Measurements from ENCODE around the gene PDYN.

DNA sequence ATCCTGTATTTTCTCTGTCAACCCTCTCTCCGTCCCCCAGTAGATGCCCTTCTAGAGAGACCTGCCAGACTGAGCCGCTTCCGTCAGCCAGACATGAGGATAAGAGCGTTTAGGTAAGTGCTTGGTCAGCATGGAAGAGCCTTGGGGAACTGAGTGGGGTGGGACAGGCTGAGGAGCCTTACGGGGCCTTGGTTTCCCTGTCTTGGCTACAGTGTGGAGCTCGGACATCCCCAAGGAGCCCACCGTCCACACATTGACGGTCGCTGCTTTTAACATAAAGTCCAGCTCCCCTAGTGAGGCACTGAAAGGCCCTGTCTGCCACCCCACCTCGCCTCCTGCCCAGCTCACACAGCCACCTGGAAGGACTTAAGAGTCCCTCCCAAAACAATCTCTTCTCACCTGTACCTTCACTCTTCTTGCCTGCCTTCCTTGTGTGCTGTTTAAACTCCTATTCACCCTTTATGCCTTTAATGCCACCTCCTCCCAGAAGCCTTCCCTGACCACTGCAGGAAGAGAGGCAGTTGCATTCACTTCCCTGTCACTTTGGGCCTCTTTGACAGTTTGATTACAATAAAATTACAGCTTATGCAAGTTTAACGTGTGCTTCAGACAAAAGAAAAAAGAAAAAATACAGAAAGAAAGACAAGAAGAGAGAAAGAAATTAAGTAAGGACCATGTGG is 42.3 kb downstream of the PDYN start:
- TF ChIP-seq, protein P1, sequence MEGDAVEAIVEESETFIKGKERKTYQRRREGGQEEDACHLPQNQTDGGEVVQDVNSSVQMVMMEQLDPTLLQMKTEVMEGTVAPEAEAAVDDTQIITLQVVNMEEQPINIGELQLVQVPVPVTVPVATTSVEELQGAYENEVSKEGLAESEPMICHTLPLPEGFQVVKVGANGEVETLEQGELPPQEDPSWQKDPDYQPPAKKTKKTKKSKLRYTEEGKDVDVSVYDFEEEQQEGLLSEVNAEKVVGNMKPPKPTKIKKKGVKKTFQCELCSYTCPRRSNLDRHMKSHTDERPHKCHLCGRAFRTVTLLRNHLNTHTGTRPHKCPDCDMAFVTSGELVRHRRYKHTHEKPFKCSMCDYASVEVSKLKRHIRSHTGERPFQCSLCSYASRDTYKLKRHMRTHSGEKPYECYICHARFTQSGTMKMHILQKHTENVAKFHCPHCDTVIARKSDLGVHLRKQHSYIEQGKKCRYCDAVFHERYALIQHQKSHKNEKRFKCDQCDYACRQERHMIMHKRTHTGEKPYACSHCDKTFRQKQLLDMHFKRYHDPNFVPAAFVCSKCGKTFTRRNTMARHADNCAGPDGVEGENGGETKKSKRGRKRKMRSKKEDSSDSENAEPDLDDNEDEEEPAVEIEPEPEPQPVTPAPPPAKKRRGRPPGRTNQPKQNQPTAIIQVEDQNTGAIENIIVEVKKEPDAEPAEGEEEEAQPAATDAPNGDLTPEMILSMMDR (conservative IDR thresholded peaks at IDR 0.05 in 1 of 2, IDR thresholded peaks at IDR 0.05 in 1 of 2; ENCODE audit: low read depth in 1 of 2, low read length in 2 of 2), result no peak
- TF ChIP-seq EZH2 (IDR thresholded peaks at IDR 0.05; ENCODE audit: low read length, missing control alignments), result no peak
